ENCODE measurements around the gene ZFAND3. TPM values are rescaled to one million over a fixed set of nuclear protein-coding genes. Genes with fewer than 3 reads are reported as not detected.

Gene ZFAND3
- total and polyA plus RNA-seq, 2 of the 4 experiments (the other 2 are of a cell fraction): 10.9 to 26.7 TPM

DNA sequence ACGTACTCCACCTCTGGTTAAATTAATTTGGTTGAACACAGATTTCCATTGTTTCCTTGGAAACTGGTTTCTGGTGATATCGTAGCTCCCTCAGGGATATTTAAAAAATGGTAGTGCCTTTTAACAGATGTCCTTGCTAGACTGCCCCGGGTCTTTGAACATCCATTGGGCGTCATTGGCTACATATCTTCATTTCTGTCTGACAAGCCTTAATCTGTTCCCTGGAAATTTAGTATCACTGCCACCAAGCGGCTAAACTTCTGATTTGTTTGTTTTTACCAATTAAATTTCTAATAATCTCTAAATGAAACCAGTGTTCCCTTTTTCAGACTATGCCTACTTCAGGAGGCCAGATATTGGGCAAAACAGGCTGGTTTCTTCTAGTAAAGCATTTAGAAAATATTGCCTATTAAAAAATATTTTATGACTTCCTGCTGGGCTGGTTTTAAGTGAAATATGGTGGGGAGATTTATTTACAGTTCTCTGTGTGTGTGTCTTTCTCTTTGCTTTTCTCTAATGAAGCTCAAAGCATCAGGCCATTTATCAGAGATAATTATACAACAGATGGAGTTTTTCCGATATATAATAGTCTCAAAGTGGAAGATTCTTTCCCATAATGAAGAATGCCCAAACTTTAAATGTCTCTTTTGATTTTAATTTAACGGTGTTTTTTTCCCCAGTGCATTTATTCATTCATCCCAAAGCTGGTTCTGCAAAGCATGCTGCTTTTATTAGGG, 249.5 kb downstream of the ZFAND3 start:
- H3K18ac ChIP-seq (ENCODE audit: low read depth, low read length): no peak overlapping the region
- H3K36me3 ChIP-seq (ENCODE audit: control insufficient read depth, insufficient read depth, low read length): peaks cover 1% of the 10 kb centered on the region
- H3K9me3 ChIP-seq (ENCODE audit: control insufficient read depth, insufficient read depth, low read length): no peaks in the 10 kb centered on the region
- no peak overlapping the region for H3K27ac ChIP-seq (ENCODE audit: insufficient read depth, low read length)
- no peak overlapping the region for H4K8ac ChIP-seq (ENCODE audit: low read depth in 2 of 2, low read length in 2 of 2)
- H3K23ac ChIP-seq (ENCODE audit: low read depth, low read length): no peak overlapping the region
- H2AK9ac ChIP-seq (replicated peaks; ENCODE audit: low read depth, low read length, poor library complexity): no peak overlapping the region
- H2AK5ac ChIP-seq (ENCODE audit: low read depth, low read length): no peak overlapping the region
- BruUV-seq (replicated peaks): no TSS peak
- TF ChIP-seq MAZ (IDR thresholded peaks at IDR 0.05; ENCODE audit: borderline replicate concordance, low read depth, low read length) (no peak), RAD21 (IDR thresholded peaks at IDR 0.05; ENCODE audit: low read length) (no peak), MXI1 (IDR thresholded peaks at IDR 0.05; ENCODE audit: borderline replicate concordance, low read depth, low read length) (no peak), CEBPB (IDR thresholded peaks at IDR 0.05; ENCODE audit: low read depth, low read length) (no peak), NFE2L2 (IDR thresholded peaks at IDR 0.05; ENCODE audit: low read depth, low read length) (no peak), BHLHE40 (IDR thresholded peaks at IDR 0.05; ENCODE audit: low read depth, low read length) (no peak)
- TF ChIP-seq, protein P1, sequence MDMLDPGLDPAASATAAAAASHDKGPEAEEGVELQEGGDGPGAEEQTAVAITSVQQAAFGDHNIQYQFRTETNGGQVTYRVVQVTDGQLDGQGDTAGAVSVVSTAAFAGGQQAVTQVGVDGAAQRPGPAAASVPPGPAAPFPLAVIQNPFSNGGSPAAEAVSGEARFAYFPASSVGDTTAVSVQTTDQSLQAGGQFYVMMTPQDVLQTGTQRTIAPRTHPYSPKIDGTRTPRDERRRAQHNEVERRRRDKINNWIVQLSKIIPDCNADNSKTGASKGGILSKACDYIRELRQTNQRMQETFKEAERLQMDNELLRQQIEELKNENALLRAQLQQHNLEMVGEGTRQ (IDR thresholded peaks at IDR 0.05; ENCODE audit: low read depth, low read length): no peak
- WGBS, 2 experiments (ENCODE audit: extremely low coverage in 2 of 2, insufficient read length in 1 of 2): no CpG with 5 or more reads among the region's 7 CpGs
- H3K4me2 ChIP-seq (ENCODE audit: low read depth, low read length): no peak overlapping the region
- H2BK5ac ChIP-seq (ENCODE audit: low read depth, low read length, poor library complexity, severe bottlenecking): no peak overlapping the region
- H3K9ac ChIP-seq (ENCODE audit: low read depth, low read length): no peak overlapping the region
- no peaks in the 10 kb centered on the region for H3K27me3 ChIP-seq (ENCODE audit: control insufficient read depth, insufficient read depth, low read length)
- no peak overlapping the region for H3K14ac ChIP-seq (replicated peaks; ENCODE audit: low read depth, low read length)
- ChIA-PET POLR2A (ENCODE audit: unreplicated experiment) (no interaction called here), CTCF (no interaction called here)
- no peak overlapping the region for H3K4me3 ChIP-seq (ENCODE audit: insufficient read depth, low read depth, low read length)
- H3K4me1 ChIP-seq (ENCODE audit: control insufficient read depth, insufficient read depth, low read length): peaks cover 6% of the 10 kb centered on the region
- no peak overlapping the region for H2BK20ac ChIP-seq (ENCODE audit: low read depth, low read length)
- no peak overlapping the region for H4K5ac ChIP-seq (ENCODE audit: low read depth, low read length)
- no peak overlapping the region for H3K4ac ChIP-seq (ENCODE audit: low read depth, low read length)
- H2BK15ac ChIP-seq (ENCODE audit: low read depth, low read length): no peak overlapping the region
- no peak overlapping the region for H4K91ac ChIP-seq (ENCODE audit: insufficient read depth, low read depth, low read length)
- H2BK120ac ChIP-seq (ENCODE audit: low read depth, low read length): no peak overlapping the region
- in situ Hi-C loops (cut with MboI; ENCODE audit: low sequenced_read_pairs) (no loop called here), dilution Hi-C loops (cut with HindIII; ENCODE audit: low sequenced_read_pairs, unreplicated experiment) (no loop called here), intact Hi-C loops (cut with micrococcal nuclease) (no loop called here)
- DNase-seq (no peak), ATAC-seq (ENCODE audit: low read depth) (no peak)
- H3K79me1 ChIP-seq (ENCODE audit: low read depth in 1 of 2, low read length in 2 of 2): peaks cover 38 to 51% of the 10 kb centered on the region in 2 experiments
- H4K20me1 ChIP-seq (ENCODE audit: insufficient read depth, low read length): peaks cover 35% of the 10 kb centered on the region; the same call in 1 of the 2 replicates
- peaks cover 4% of the 10 kb centered on the region for H3K9me1 ChIP-seq (ENCODE audit: insufficient read depth, low read length)
- no peak overlapping the region for H3K56ac ChIP-seq (ENCODE audit: extremely low read depth, insufficient read depth, low read length)
- H2AFZ ChIP-seq (replicated peaks; ENCODE audit: low read length, poor library complexity): no peak overlapping the region

All from IMR-90 (cell line).